ENCODE results near the gene POLR1C. TPM values are rescaled to one million over a fixed set of nuclear protein-coding genes. Genes with fewer than 3 reads are reported as not detected.

POLR1C gene
- total RNA-seq, 1 experiment from 2014 or later, result 41.4 TPM

DNA sequence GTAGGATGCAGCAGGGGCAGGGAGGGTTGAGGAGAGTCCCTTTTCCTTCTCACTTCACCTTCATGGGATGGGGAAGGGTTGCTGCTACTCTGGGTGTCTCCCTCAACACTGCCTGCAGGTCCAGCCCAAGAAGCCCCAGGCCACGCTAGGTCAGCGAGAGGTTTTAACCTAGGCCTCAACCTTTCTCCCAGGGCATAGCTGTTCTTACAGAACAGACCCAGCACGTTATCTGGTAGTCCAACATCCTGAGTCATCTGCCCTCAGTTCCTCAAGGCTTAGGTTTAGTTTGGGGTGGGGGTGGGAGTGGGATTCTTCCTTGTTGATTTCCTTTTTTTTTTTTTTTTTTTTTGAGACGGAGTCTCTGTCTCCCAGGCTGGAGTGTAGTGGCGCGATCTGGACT is 22.6 kb upstream of the POLR1C start:
- no peak for DNase-seq
- H3K27ac ChIP-seq, result no peak overlapping the region
- H3F3A ChIP-seq (ENCODE audit: insufficient read depth, low read depth), result peaks cover 27% of the 10 kb centered on the region; the same call in 1 of the 2 replicates
- BruUV-seq (replicated peaks), result no TSS peak
- 0 out of 2 replicates have a peak, but pooled peaks cover 8% of the 10 kb centered on the region for H3K36me3 ChIP-seq (ENCODE audit: low read depth)
- H4K20me1 ChIP-seq (ENCODE audit: insufficient read depth), result 0 out of 2 replicates have a peak, but pooled peaks cover 11% of the 10 kb centered on the region
- H3K9me2 ChIP-seq (ENCODE audit: insufficient read depth), result no peaks in the 10 kb centered on the region
- no peaks in the 10 kb centered on the region for H3K9me3 ChIP-seq (ENCODE audit: insufficient read depth, low read depth)
- ChIA-PET POLR2A (ENCODE audit: unreplicated experiment) (interaction anchor here (0.6 kb wide), 1 partner anchor 123 kb away, joined by 3 read pairs; no protein-coding TSS in a partner anchor), CTCF (interaction anchor here (2.8 kb wide), 1 partner anchor 13 kb away, joined by 8 read pairs; no protein-coding TSS in a partner anchor)
- TF ChIP-seq, protein P1, sequence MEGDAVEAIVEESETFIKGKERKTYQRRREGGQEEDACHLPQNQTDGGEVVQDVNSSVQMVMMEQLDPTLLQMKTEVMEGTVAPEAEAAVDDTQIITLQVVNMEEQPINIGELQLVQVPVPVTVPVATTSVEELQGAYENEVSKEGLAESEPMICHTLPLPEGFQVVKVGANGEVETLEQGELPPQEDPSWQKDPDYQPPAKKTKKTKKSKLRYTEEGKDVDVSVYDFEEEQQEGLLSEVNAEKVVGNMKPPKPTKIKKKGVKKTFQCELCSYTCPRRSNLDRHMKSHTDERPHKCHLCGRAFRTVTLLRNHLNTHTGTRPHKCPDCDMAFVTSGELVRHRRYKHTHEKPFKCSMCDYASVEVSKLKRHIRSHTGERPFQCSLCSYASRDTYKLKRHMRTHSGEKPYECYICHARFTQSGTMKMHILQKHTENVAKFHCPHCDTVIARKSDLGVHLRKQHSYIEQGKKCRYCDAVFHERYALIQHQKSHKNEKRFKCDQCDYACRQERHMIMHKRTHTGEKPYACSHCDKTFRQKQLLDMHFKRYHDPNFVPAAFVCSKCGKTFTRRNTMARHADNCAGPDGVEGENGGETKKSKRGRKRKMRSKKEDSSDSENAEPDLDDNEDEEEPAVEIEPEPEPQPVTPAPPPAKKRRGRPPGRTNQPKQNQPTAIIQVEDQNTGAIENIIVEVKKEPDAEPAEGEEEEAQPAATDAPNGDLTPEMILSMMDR (conservative IDR thresholded peaks at IDR 0.05), result no peak
- TF ChIP-seq EZH2 (IDR thresholded peaks at IDR 0.05; ENCODE audit: low read depth), result no peak
- no peak overlapping the region for H3K4me2 ChIP-seq
- intact Hi-C loops (cut with micrococcal nuclease; ENCODE audit: unreplicated experiment), result loop anchor here (10.0 kb wide), 2 partner anchors 60 to 320 kb away; partner anchors contain the start of gene SRF
- no peak overlapping the region for H2AFZ ChIP-seq
- peaks cover 4% of the 10 kb centered on the region; the same call in 1 of the 2 replicates for H3K79me2 ChIP-seq (ENCODE audit: low read depth)
- peaks cover 31% of the 10 kb centered on the region for H3K4me1 ChIP-seq (replicated peaks; ENCODE audit: insufficient read depth)
- no peaks in the 10 kb centered on the region for H3K27me3 ChIP-seq (ENCODE audit: insufficient read depth, low read depth)
- no peak overlapping the region for H3K4me3 ChIP-seq

- H3K79me2 ChIP-seq (ENCODE audit: low read depth), result peaks cover 4% of the 10 kb centered on the region; the same call in 1 of the 2 replicates
- POLR2A ChIA-PET (ENCODE audit: unreplicated experiment), result interaction anchor here (0.6 kb wide), 1 partner anchor 123 kb away, joined by 3 read pairs; no protein-coding TSS in a partner anchor
Observed at GRCh38 chr6:43494766-43495165, 22.1 kb upstream of the POLR1C start.

DNA sequence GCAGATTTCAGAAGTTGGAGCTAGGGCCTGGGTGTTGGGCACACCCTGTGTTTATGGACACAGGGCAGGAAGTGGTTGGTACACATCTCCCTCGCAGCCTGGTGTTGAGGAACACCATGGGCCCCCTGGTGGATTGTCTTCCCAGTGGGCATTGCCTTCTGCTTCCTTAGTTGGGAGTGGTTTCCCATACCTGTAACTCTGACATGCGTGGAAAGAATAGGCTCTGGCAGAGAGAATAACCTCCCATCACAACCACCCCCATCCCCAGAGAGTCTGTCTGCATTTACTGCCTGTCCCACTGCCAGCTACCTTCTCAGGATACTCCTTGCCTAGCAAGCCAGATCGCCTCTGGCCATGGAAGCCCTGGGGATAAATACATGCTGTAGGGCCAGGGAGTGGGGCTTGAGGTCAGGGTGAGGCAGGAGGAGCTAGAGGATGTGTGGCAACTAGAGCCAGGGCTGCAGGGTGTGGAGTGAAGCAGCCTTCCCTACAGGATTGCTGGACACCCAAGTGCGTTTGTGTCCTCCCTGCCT is 21.4 kb upstream of the POLR1C start:
- peak; percentile 60 to 67 for DNase-seq
- 0 out of 2 replicates have a peak, but pooled peaks cover 11% of the 10 kb centered on the region for H4K20me1 ChIP-seq (ENCODE audit: insufficient read depth)
- no peaks in the 10 kb centered on the region for H3K9me3 ChIP-seq (ENCODE audit: insufficient read depth, low read depth)
- H3K4me1 ChIP-seq (replicated peaks; ENCODE audit: insufficient read depth), result peaks cover 31% of the 10 kb centered on the region
- no peaks in the 10 kb centered on the region for H3K9me2 ChIP-seq (ENCODE audit: insufficient read depth)
- POLR2A ChIA-PET (ENCODE audit: unreplicated experiment), result interaction anchor here (0.9 kb wide), 1 partner anchor 18 kb away, joined by 5 read pairs; no protein-coding TSS in a partner anchor
- H3K27me3 ChIP-seq (ENCODE audit: insufficient read depth, low read depth), result no peaks in the 10 kb centered on the region
- no peak for TF ChIP-seq EZH2 (IDR thresholded peaks at IDR 0.05; ENCODE audit: low read depth)
- TF ChIP-seq, protein P1 (conservative IDR thresholded peaks at IDR 0.05), result peak; percentile 52
- no TSS peak for BruUV-seq (replicated peaks)
- peaks cover 15% of the 10 kb centered on the region; the same call in 1 of the 2 replicates for H3K36me3 ChIP-seq (ENCODE audit: low read depth)
- H3K27ac ChIP-seq, result peak overlapping the region; percentile 57
- H3K4me2 ChIP-seq, result peak overlapping the region; percentile 70
- CTCF ChIA-PET, result interaction anchor here (0.5 to 2.8 kb wide), 8 partner anchors 12 to 231 kb away, joined by 3 to 15 read pairs (median 6); no protein-coding TSS in a partner anchor
- peaks cover 27% of the 10 kb centered on the region; the same call in 1 of the 2 replicates for H3F3A ChIP-seq (ENCODE audit: insufficient read depth, low read depth)
- H2AFZ ChIP-seq, result no peak overlapping the region
- intact Hi-C loops (cut with micrococcal nuclease; ENCODE audit: unreplicated experiment), result loop anchor here (5.0 to 10.0 kb wide), 3 partner anchors 61 to 321 kb away; partner anchors contain the start of genes CRIP3 and SRF
- H3K4me3 ChIP-seq, result no peak overlapping the region
- peaks cover 4% of the 10 kb centered on the region; the same call in 1 of the 2 replicates for H3K79me2 ChIP-seq (ENCODE audit: low read depth)

More at GRCh38 chr6:43494766-43495165, 22.1 kb upstream of the POLR1C start:
- BruUV-seq (replicated peaks), result no TSS peak
- H3K9me2 ChIP-seq (ENCODE audit: insufficient read depth), result no peaks in the 10 kb centered on the region
- H3K36me3 ChIP-seq (ENCODE audit: low read depth), result peaks cover 12% of the 10 kb centered on the region; the same call in 1 of the 2 replicates
- H3K27ac ChIP-seq, result no peak overlapping the region
- H4K20me1 ChIP-seq (ENCODE audit: insufficient read depth), result 0 out of 2 replicates have a peak, but pooled peaks cover 11% of the 10 kb centered on the region
- H3K9me3 ChIP-seq (ENCODE audit: insufficient read depth, low read depth), result no peaks in the 10 kb centered on the region
- intact Hi-C loops (cut with micrococcal nuclease; ENCODE audit: unreplicated experiment), result loop anchor here (5.0 to 10.0 kb wide), 3 partner anchors 60 to 320 kb away; partner anchors contain the start of genes CRIP3 and SRF
- no peaks in the 10 kb centered on the region for H3K27me3 ChIP-seq (ENCODE audit: insufficient read depth, low read depth)
- DNase-seq, result no peak
- no peak overlapping the region for H3K4me3 ChIP-seq
- CTCF ChIA-PET, result interaction anchor here (0.5 to 2.8 kb wide), 2 partner anchors 13 to 30 kb away, joined by 5 to 8 read pairs; no protein-coding TSS in a partner anchor
- peaks cover 31% of the 10 kb centered on the region for H3K4me1 ChIP-seq (replicated peaks; ENCODE audit: insufficient read depth)
- TF ChIP-seq EZH2 (IDR thresholded peaks at IDR 0.05; ENCODE audit: low read depth), result no peak
- TF ChIP-seq, protein P1 (conservative IDR thresholded peaks at IDR 0.05), result no peak
- H3K4me2 ChIP-seq, result no peak overlapping the region
- H3F3A ChIP-seq (ENCODE audit: insufficient read depth, low read depth), result peaks cover 27% of the 10 kb centered on the region; the same call in 1 of the 2 replicates
- no peak overlapping the region for H2AFZ ChIP-seq
